ENCODE measurements around the gene ULK1. TPM values are rescaled to one million over a fixed set of nuclear protein-coding genes. Genes with fewer than 3 reads are reported as not detected.

The ULK1 gene
- total and polyA plus RNA-seq, 2 of the 13 experiments (the other 11 are each of a cell fraction or from before 2014, with no cell fraction given), result 2.8 to 10.1 TPM

DNA sequence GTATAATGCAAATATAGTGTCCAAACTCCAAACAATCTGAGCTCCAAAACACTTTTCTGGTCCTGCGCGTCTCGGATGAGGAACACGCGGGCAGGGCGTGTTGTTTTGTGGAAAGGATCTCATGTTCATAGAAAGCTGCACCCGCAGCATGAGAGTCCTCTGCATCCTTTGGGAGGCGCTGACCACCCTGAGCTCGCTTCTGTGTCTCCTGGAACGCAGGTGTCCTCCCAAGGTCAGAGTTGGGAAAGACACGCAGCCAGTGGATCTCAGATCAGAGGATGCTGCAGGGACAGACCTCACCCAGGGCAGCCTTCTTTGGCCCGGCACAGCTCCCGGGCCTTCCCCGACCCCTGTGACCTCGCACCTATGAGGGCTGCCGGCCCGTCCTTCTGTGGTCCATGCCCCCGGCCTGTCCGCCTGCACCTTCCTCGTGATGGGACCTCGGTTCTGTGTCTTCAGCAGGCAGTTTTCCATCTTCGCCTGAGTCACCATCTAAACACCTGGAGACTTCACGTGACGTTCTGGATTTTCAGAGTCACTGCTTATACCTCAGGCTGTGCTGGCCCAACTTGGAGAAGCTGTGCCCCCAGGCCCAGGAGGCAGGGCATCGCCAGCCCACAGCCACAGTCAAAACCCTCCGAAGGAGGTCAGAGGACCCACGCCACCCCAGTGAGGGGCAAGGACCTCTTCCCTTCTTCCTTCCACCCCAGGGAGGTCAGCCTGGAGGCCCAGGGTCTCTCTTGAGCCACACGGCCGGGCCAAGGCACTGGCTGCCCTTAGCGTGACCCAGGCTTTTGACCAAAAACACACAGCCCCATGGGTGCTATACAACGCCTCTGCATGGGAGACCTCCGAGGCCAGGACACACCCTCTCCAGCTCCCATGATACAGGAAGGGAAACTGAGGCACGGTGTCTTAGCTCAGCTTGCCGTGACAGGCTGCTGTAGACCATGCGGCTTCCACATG lies 40.3 kb upstream of the ULK1 start (continued):
- no peak for TF ChIP-seq HOXA7 (CRISPR knock-in tag; IDR thresholded peaks at IDR 0.05)
- TF ChIP-seq ZFP36L2 (CRISPR knock-in tag; IDR thresholded peaks at IDR 0.05), result no peak
- TF ChIP-seq ZNF138 (CRISPR knock-in tag; IDR thresholded peaks at IDR 0.05; ENCODE audit: low read depth), result no peak
- no peak for TF ChIP-seq CHCHD3 (CRISPR knock-in tag; IDR thresholded peaks at IDR 0.05)
- TF ChIP-seq ZSCAN9 (CRISPR knock-in tag; IDR thresholded peaks at IDR 0.05; ENCODE audit: borderline replicate concordance), result no peak
- 0 out of 2 replicates have a peak, but pooled peaks have one; percentile 40 for TF ChIP-seq ZNF768 (CRISPR knock-in tag; IDR thresholded peaks at IDR 0.05)
- TF ChIP-seq KLF16 (CRISPR knock-in tag; IDR thresholded peaks at IDR 0.05), result no peak; a peak in 1 of 4 replicates
- no peak for TF ChIP-seq TCF7 (IDR thresholded peaks at IDR 0.05; ENCODE audit: low read depth)
- TF ChIP-seq ZNF724P (CRISPR knock-in tag; IDR thresholded peaks at IDR 0.05; ENCODE audit: borderline replicate concordance), result no peak
- TF ChIP-seq, protein P1, sequence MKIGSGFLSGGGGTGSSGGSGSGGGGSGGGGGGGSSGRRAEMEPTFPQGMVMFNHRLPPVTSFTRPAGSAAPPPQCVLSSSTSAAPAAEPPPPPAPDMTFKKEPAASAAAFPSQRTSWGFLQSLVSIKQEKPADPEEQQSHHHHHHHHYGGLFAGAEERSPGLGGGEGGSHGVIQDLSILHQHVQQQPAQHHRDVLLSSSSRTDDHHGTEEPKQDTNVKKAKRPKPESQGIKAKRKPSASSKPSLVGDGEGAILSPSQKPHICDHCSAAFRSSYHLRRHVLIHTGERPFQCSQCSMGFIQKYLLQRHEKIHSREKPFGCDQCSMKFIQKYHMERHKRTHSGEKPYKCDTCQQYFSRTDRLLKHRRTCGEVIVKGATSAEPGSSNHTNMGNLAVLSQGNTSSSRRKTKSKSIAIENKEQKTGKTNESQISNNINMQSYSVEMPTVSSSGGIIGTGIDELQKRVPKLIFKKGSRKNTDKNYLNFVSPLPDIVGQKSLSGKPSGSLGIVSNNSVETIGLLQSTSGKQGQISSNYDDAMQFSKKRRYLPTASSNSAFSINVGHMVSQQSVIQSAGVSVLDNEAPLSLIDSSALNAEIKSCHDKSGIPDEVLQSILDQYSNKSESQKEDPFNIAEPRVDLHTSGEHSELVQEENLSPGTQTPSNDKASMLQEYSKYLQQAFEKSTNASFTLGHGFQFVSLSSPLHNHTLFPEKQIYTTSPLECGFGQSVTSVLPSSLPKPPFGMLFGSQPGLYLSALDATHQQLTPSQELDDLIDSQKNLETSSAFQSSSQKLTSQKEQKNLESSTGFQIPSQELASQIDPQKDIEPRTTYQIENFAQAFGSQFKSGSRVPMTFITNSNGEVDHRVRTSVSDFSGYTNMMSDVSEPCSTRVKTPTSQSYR (CRISPR knock-in tag; IDR thresholded peaks at IDR 0.05; ENCODE audit: borderline replicate concordance), result no peak
- TF ChIP-seq ATF1 (CRISPR knock-in tag; IDR thresholded peaks at IDR 0.05), result no peak
- peak; percentile 7; the same call in 1 of the 2 replicates for TF ChIP-seq ZSCAN21 (CRISPR knock-in tag; IDR thresholded peaks at IDR 0.05; ENCODE audit: borderline replicate concordance)
- TF ChIP-seq PCBP2 (optimal IDR thresholded peaks at IDR 0.05; ENCODE audit: low read depth, low read length, poor library complexity, severe bottlenecking), result no peak
- no peak for TF ChIP-seq ZNF441 (CRISPR knock-in tag; IDR thresholded peaks at IDR 0.05; ENCODE audit: borderline replicate concordance)
- peak; percentile 42; the same call in 1 of the 2 replicates for TF ChIP-seq ZNF224 (CRISPR knock-in tag; IDR thresholded peaks at IDR 0.05)
- TF ChIP-seq, protein P2, sequence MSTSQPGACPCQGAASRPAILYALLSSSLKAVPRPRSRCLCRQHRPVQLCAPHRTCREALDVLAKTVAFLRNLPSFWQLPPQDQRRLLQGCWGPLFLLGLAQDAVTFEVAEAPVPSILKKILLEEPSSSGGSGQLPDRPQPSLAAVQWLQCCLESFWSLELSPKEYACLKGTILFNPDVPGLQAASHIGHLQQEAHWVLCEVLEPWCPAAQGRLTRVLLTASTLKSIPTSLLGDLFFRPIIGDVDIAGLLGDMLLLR (CRISPR knock-in tag; IDR thresholded peaks at IDR 0.05), result no peak
- TF ChIP-seq, protein P3, sequence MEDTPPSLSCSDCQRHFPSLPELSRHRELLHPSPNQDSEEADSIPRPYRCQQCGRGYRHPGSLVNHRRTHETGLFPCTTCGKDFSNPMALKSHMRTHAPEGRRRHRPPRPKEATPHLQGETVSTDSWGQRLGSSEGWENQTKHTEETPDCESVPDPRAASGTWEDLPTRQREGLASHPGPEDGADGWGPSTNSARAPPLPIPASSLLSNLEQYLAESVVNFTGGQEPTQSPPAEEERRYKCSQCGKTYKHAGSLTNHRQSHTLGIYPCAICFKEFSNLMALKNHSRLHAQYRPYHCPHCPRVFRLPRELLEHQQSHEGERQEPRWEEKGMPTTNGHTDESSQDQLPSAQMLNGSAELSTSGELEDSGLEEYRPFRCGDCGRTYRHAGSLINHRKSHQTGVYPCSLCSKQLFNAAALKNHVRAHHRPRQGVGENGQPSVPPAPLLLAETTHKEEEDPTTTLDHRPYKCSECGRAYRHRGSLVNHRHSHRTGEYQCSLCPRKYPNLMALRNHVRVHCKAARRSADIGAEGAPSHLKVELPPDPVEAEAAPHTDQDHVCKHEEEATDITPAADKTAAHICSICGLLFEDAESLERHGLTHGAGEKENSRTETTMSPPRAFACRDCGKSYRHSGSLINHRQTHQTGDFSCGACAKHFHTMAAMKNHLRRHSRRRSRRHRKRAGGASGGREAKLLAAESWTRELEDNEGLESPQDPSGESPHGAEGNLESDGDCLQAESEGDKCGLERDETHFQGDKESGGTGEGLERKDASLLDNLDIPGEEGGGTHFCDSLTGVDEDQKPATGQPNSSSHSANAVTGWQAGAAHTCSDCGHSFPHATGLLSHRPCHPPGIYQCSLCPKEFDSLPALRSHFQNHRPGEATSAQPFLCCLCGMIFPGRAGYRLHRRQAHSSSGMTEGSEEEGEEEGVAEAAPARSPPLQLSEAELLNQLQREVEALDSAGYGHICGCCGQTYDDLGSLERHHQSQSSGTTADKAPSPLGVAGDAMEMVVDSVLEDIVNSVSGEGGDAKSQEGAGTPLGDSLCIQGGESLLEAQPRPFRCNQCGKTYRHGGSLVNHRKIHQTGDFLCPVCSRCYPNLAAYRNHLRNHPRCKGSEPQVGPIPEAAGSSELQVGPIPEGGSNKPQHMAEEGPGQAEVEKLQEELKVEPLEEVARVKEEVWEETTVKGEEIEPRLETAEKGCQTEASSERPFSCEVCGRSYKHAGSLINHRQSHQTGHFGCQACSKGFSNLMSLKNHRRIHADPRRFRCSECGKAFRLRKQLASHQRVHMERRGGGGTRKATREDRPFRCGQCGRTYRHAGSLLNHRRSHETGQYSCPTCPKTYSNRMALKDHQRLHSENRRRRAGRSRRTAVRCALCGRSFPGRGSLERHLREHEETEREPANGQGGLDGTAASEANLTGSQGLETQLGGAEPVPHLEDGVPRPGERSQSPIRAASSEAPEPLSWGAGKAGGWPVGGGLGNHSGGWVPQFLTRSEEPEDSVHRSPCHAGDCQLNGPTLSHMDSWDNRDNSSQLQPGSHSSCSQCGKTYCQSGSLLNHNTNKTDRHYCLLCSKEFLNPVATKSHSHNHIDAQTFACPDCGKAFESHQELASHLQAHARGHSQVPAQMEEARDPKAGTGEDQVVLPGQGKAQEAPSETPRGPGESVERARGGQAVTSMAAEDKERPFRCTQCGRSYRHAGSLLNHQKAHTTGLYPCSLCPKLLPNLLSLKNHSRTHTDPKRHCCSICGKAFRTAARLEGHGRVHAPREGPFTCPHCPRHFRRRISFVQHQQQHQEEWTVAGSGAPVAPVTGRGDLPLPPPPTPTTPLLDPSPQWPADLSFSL (CRISPR knock-in tag; IDR thresholded peaks at IDR 0.05), result no peak
- TF ChIP-seq ZNF329 (CRISPR knock-in tag; IDR thresholded peaks at IDR 0.05; ENCODE audit: low read depth), result no peak

Data from HepG2 (cell line).